NT2/D1 (cell line): ENCODE results near the gene SRGAP3.

Experiments used
- DNase-seq: peaks from one replicate; pipeline ENCODE4 v3.0.0-alpha.2; 2011; ENCODE audit warnings: low read depth, low spot score
- H3K27me3 ChIP-seq: 2 replicates; pipeline ENCODE4 v1.6.0; 2011; ENCODE audit warnings: mild to moderate bottlenecking; ENCODE audit not compliant: insufficient read length, insufficient read depth
- H3K36me3 ChIP-seq: 2 replicates; pipeline ENCODE4 v1.6.1; 2011; ENCODE audit warnings: mild to moderate bottlenecking, low read length, mixed read lengths; ENCODE audit not compliant: insufficient read depth, insufficient read length
- H3K4me1 ChIP-seq: 2 replicates; pipeline ENCODE4 v1.5.1; 2011; ENCODE audit not compliant: insufficient read depth, insufficient read length
- H3K4me3 ChIP-seq: 2 replicates; pipeline ENCODE4 v1.5.1; 2011; ENCODE audit warnings: low read depth; ENCODE audit not compliant: insufficient read length
- H3K9ac ChIP-seq: 2 replicates; pipeline ENCODE4 v1.6.0; 2011; ENCODE audit warnings: low read depth; ENCODE audit not compliant: insufficient read length
- H3K9me3 ChIP-seq: 2 replicates; pipeline ENCODE4 v1.5.1; 2011; ENCODE audit warnings: mild to moderate bottlenecking, low read length; ENCODE audit not compliant: insufficient read depth
- SUZ12 ChIP-seq: IDR thresholded peaks from 2 replicates; pipeline ENCODE4 v1.6.1; 2011; ENCODE audit not compliant: insufficient read length, insufficient read depth; ENCODE audit errors: extremely low read depth
- YY1 ChIP-seq: IDR thresholded peaks from 2 replicates; pipeline ENCODE4 v1.6.1; 2011; ENCODE audit not compliant: insufficient read length, insufficient read depth
- ZNF274 ChIP-seq: IDR thresholded peaks from 2 replicates; pipeline ENCODE4 v1.6.1; 2011; ENCODE audit warnings: mild to moderate bottlenecking, low read depth, low read length

SRGAP3 gene

GRCh38 chr3:8962226-8962861 lies 287.1 kb downstream of the SRGAP3 start:
- no peaks in the 10 kb centered on the region for H3K27me3 ChIP-seq
- H3K9me3 ChIP-seq = no peaks in the 10 kb centered on the region
- no peak for DNase-seq
- peak overlapping the region; percentile 80 for H3K4me3 ChIP-seq
- no peak for TF ChIP-seq YY1
- no peak for TF ChIP-seq ZNF274
- no peak for TF ChIP-seq SUZ12
- H3K36me3 ChIP-seq = peaks cover 40% of the 10 kb centered on the region
- peaks cover 6% of the 10 kb centered on the region for H3K4me1 ChIP-seq
- peak overlapping the region; percentile 90 for H3K9ac ChIP-seq

GRCh38 chr3:8959668-8960067 lies 289.8 kb downstream of the SRGAP3 start:
- TF ChIP-seq ZNF274 (no peak), SUZ12 (no peak), YY1 (no peak)
- Histone ChIP-seq H3K9ac (no peak overlapping the region), H3K9me3 (no peaks in the 10 kb centered on the region), H3K36me3 (peaks cover 54% of the 10 kb centered on the region), H3K4me1 (peaks cover 3% of the 10 kb centered on the region), H3K4me3 (no peak overlapping the region), H3K27me3 (no peaks in the 10 kb centered on the region)
- DNase-seq = no peak

- H3K9ac ChIP-seq = no peak overlapping the region
- peak; percentile 46 for DNase-seq
- H3K27me3 ChIP-seq = no peaks in the 10 kb centered on the region
- peaks cover 42% of the 10 kb centered on the region for H3K36me3 ChIP-seq
- TF ChIP-seq YY1 (no peak), SUZ12 (no peak), ZNF274 (no peak)
- H3K4me1 ChIP-seq = peaks cover 3% of the 10 kb centered on the region
- no peaks in the 10 kb centered on the region for H3K9me3 ChIP-seq
- H3K4me3 ChIP-seq = no peak overlapping the region
These were observed 294.3 kb downstream of the SRGAP3 start for GRCh38 chr3:8954938-8955763.

- H3K9ac ChIP-seq = no peak overlapping the region
- TF ChIP-seq ZNF274 (no peak), SUZ12 (no peak), YY1 (no peak)
- H3K4me1 ChIP-seq = peaks cover 3% of the 10 kb centered on the region
- H3K4me3 ChIP-seq = no peak overlapping the region
- no peak for DNase-seq
- no peaks in the 10 kb centered on the region for H3K27me3 ChIP-seq
- peaks cover 24% of the 10 kb centered on the region for H3K36me3 ChIP-seq
- H3K9me3 ChIP-seq = no peaks in the 10 kb centered on the region
These were observed 296.1 kb downstream of the SRGAP3 start for GRCh38 chr3:8953313-8953712.

GRCh38 chr3:8952130-8952529 lies 297.3 kb downstream of the SRGAP3 start:
- no peak for DNase-seq
- Histone ChIP-seq H3K4me1 (peaks cover 3% of the 10 kb centered on the region), H3K9me3 (no peaks in the 10 kb centered on the region), H3K4me3 (no peak overlapping the region), H3K36me3 (peaks cover 22% of the 10 kb centered on the region), H3K9ac (no peak overlapping the region), H3K27me3 (no peaks in the 10 kb centered on the region)
- no peak for TF ChIP-seq YY1
- TF ChIP-seq ZNF274 = no peak
- TF ChIP-seq SUZ12 = no peak

- no peak for DNase-seq
- Histone ChIP-seq H3K9ac (no peak overlapping the region), H3K36me3 (peaks cover 52% of the 10 kb centered on the region), H3K9me3 (peaks cover 25% of the 10 kb centered on the region), H3K4me3 (no peak overlapping the region), H3K4me1 (no peaks in the 10 kb centered on the region), H3K27me3 (no peaks in the 10 kb centered on the region)
- TF ChIP-seq SUZ12 (no peak), ZNF274 (no peak), YY1 (no peak)
These were observed 303.4 kb downstream of the SRGAP3 start for GRCh38 chr3:8945890-8946600.

- peaks cover 78% of the 10 kb centered on the region for H3K36me3 ChIP-seq
- H3K9ac ChIP-seq = no peak overlapping the region
- no peak for DNase-seq
- H3K27me3 ChIP-seq = no peaks in the 10 kb centered on the region
- peaks cover 25% of the 10 kb centered on the region for H3K9me3 ChIP-seq
- H3K4me1 ChIP-seq = no peaks in the 10 kb centered on the region
- H3K4me3 ChIP-seq = no peak overlapping the region
- TF ChIP-seq YY1 (no peak), ZNF274 (no peak), SUZ12 (no peak)
These were observed 306.5 kb downstream of the SRGAP3 start for GRCh38 chr3:8942746-8943488.
